C4-2B (cell line): Measurements from ENCODE around the gene OPCML.

Experiments
- CTCF ChIP-seq: fragments of 450-650 bp; conservative IDR thresholded peaks from 2 replicates; pipeline ENCODE4 v1.5.1; 2017; ENCODE audit warnings: mild to moderate bottlenecking
- ZFX ChIP-seq: fragments of 450-650 bp; IDR thresholded peaks from 2 replicates; pipeline ENCODE4 v1.6.1; 2017

- TF ChIP-seq CTCF (no peak), ZFX (no peak)
These were observed 297.4 kb downstream of the OPCML start for GRCh38 chr11:133234883-133235282.
